GM18502 (cell line): ENCODE data around the gene TSGA10IP.

Source experiments
- ATAC-seq: cut with Tn5 transposase; IDR thresholded peaks from one replicate; pipeline ENCODE4 v1.9.1; 2021; ENCODE audit warnings: mild to moderate bottlenecking; ENCODE audit not compliant: unreplicated experiment, poor library complexity

The TSGA10IP gene

DNA sequence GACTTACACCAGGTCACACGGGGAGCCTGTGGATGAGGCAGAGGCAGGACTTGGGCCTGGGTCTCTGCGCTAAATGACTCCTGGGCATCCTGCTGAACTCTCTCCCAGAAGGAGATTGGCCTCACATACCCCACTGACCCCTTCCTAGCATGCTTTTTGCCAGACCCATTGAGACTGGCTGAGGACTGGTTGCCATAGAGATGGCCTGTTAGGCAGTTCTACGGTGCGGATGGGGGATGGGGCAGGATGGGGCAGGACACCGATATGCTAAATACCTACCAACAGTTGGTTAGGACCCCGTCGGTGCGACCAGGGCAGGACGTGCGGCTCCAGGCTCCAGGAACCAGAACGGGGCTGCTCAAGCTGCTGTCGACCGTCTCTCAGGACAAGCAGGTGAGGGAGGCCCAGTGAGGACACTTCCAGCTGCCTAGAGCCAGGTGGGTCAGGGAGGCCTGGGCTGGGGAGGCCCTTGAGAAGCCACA lies at the start of gene TSGA10IP:
TSGA10IP (plus strand) TSS at position 51 of the 482 bp plus-strand sequence; CDS start at position 247, 196 bp downstream.
- no peak for ATAC-seq

DNA sequence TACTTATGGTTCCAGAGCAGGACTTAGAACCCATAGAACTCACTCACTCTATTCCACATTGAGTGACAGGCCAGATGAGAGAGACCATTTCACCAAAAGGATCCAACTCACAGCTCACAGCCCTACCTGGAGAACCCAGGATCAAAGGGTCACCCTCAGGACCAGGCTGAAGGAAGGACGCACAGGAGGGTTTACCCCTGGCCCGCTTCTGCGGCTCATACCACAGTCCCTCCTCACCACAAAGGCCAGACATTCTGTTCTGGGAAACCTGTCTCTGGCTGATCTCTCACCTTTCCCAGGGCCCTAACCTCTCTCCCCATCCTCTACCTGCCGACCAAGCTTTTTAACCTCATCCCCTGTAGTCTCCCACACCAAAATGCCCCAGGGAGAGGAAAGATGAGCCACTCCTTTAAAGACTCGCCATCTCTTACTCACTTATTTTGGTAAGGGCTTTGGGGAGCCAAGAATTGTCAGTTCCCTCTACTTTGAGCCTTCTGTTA lies 49.7 kb upstream of the TSGA10IP start:
- no peak for ATAC-seq

DNA sequence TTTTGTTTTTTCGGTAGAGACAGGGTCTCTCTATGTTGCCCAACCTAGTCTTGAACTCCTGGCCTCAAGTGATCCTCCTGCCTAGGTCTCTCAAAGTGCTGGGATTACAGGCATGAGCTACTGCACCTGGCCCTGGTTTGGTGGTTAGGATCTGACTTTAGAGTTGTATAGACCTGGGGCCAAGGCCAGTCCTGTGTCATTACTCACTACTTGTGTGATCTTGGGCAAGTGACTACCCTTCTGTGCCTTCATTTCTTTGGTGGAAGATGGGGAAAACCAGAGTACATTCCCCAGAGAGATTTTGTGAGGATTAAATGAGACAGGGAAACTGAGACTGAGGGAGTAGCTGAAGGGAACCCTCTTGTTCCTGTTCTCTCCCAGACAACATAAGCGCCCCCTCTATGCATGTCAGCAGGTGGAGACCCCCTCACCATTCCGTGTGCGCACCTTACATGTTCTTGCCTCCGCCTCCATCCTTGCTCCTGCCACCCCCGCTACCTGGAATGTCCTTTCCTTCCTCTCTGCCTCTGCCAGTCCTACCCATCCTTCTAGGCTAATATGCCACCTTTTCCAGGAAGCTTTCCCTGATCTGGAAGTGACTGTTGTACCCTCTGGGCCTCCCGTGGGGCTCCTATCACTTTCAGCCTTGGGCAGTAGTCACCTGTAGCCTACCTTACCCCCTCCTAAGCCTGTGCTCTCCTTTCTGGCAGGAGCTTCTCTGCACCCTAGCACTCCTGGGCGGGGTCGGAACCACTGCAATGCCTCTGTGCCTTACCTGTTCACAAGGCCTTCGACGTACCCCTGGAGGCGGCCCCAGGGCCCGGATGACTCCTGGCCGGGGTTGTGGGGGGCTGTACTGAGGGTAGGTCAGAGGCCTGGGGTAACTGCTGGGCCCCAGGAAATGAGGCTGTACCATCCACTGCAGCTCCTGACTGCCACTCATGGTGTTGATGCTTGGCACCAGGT lies 49.0 kb upstream of the TSGA10IP start:
- ATAC-seq: no peak

DNA sequence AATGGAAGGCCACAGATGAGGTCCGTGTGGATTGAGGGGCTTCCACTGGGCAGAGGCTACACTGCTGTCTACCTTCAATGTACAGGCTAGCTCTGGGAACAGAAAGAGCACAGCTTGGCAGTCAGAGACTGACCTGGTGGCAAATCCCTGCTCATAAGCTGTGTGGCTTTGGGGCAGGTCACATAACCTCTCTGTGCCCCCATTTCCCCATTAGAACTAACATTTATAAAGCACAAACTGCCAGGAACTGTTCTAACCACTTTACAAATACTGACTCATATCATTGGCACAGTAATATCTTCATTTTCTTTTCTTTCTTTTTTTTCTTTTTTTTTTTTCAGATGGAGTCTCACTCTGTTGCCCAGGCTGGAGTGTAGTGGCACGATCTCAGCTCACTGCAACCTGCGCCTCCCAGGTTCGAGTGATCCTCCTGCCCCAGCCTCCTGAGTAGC lies 48.2 kb upstream of the TSGA10IP start:
- no peak for ATAC-seq

DNA sequence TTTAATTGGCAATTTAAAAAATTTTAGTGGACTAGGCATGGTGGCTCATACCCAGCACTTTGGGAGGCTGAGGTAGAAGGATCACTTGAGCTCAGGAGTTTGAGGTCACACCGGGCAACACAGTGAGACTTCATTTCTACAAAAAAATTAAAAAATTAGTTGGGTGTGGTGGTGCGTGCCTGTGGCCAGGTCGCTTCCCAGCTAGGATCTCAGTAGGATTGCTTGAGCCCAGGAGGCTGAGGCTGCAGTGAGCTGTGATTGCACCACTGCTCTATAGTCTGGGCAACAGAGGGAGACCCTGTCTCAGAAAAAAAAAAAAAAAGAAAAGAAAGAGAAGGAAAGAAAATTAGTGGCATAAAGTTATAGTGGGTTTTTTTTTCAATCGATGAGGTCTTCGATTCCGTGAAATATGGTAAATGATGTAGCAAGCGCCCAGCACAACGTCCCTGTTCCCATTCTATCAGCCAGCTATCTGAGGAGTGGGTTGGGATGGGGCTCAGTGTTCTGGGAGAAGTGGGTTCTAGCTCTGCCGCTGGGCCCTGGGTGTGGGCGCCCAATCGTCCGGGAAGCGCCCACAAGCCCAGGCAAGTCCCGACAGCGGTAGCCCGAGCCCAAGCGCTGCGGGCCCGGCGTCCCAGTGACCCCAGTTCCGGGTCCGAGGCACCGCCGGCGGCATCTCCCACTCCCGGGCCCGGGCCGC lies 46.5 kb upstream of the TSGA10IP start:
- ATAC-seq: no peak

DNA sequence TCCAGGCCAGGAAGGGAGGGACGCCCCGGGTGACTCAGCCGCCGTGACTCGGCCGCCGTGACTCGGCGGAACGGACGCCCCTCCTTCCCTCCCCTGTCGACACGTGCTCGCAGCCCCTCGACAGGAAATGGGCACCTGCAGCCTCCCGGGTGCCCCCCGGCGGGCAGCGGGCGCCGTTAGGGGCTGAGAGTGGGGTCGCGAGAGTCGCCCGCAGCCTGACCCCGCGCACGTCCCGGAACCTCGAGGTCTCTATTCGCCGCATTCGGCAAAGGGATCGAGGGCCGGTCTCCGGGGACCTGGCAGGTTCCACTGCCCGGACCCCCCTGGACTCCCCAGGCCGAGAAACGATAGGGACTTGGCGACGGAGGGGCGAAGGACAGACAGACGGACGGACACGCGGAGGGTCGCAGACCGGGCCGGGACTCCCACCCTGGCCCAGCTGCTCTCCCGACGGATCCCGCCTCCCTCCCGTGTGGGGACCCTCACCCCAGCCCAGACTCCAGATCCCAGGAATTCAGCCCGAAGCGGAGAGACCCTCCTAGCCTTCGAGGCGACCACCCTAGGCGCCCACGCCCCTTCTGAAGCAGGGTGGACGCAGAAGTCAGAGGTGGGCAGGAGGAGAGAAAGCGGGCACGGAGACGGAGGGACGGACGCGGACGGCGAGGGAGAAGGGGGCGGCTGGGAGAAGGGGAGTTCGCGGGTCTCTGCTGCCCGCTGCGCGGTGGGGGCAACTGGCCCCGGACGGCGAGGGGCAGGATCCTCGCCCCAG lies 45.7 kb upstream of the TSGA10IP start:
- no peak for ATAC-seq

DNA sequence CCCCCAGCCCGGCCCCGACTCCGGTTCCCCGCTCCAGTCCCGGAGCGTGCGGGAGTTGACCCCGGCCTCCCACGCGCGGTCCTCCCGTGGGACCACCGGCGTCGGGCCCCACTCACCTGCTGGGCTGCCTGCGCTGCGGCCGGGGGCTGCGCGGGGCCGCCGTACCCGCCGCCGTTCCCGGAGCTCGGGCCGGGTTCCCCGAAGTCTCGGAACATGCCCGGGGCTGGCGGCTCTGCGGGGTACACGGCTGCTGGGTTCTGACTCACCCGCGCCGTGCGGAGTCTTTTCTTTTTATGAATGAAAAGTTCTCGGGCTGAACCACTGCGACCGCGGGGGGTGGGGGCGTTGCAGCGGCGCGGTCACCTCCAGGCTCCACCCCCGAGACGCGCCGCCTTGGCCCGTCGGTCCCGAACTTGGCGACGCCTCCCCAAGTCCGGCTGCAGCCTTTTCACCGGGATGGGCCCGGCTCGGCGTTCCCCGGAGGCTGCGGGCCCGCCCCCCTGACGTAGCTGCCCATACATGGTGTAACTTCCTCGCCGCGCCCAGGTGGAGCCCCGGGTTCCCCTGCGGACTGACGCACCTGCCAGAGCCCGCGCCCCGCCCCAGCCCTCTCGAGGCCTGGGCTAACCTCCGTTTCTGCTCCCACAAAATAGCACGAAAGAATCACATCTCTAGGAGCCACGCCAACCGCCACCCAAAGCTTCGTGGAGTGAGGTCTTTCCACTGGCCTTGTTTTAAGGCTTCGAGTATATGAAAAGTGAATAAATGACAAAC lies 45.0 kb upstream of the TSGA10IP start, which contains the start of gene FOSL1:
FOSL1 (minus strand) TSS at position 264 of the 774 bp plus-strand sequence; CDS start at position 215, 49 bp downstream.
- peak; percentile 77 for ATAC-seq

DNA sequence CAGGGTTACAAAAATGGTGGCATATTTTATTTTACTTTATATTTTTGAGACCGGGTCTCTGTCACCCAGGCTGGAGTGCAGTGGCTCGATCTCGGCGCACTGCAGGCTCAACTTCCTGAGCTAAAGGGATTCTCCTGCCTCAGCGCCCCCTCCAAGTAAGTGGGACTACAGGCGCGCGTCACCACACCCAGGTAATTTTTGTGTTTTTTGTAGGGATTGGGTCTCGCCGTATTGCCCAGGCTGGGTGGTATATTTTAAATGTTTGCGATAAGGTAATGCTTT lies 44.4 kb upstream of the TSGA10IP start:
- no peak for ATAC-seq

DNA sequence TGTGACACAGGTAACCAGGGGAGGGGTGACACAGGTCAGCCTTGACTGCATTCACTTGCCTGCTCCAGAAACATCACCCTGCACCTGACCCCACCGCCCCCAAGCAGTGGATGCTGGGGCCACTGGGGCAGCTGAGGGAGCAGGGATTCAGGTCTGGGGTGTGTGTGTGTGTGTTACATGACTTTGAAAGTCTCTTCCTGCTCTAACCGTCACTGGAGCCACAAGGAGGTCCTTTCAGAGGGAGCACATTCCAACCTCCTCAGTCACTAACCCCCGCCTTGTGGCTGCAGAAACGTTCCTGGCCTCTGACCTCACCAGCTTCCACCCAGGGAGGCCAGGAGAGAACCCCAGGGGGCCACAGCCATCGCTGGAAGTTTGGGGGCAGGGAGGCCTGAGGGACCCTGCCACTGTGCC lies 42.2 kb upstream of the TSGA10IP start:
- ATAC-seq: no peak

DNA sequence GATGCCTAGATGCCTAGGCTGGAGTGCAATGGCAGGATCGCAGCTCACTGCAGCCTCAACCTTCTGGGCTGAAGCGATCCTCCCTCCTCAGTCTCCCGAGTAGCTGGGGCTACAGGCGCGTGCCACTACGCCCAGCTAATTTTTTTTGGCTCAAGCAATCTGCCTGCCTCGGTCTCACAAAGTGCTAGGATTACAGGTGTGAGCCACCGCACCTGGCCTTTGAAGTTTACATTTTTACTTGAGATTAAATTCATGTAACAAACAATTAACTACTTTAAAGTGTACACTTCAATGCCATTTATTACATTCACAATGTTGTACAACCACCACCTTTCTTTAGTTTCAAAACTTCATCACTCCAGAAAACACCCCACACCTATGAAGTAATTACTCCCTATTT lies 41.6 kb upstream of the TSGA10IP start:
- no peak for ATAC-seq

DNA sequence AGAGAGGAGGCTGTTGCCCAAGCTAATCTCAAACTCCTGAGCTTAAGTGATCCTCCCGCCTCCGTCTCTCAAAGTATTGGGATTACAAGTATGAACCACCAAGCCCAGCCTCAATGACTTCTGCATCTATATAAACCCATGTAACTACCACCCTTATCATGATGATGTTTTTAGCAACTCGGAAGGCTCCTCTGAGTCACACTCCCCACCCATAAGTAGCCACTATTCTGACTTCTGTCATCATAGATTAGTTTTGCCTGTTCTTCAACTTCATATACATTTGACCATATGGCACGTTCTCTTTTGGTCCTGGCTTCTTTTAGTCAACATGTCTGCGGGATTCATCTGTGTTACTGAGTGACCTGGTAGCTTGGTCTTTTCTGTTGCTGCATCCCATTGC lies 38.7 kb upstream of the TSGA10IP start:
- no peak for ATAC-seq

DNA sequence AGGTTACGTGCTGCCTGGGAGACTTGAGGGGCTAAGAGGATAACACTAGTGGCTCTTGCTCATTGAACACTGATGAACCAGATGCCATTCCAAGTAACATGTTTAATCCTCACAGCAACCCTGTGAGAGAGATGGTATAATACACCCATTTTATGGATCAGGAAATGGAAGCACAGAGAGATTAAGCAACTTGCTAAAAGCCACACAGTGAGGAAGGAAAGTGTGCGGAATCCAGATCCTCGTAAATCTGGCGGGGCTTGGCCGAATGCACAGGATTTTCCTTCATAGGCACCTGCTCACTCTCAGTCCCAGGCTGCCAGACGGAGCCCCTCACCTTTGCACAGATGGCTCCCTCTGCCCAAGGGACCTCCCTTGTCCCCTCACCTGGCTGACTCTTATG lies 37.4 kb upstream of the TSGA10IP start:
- ATAC-seq: no peak

DNA sequence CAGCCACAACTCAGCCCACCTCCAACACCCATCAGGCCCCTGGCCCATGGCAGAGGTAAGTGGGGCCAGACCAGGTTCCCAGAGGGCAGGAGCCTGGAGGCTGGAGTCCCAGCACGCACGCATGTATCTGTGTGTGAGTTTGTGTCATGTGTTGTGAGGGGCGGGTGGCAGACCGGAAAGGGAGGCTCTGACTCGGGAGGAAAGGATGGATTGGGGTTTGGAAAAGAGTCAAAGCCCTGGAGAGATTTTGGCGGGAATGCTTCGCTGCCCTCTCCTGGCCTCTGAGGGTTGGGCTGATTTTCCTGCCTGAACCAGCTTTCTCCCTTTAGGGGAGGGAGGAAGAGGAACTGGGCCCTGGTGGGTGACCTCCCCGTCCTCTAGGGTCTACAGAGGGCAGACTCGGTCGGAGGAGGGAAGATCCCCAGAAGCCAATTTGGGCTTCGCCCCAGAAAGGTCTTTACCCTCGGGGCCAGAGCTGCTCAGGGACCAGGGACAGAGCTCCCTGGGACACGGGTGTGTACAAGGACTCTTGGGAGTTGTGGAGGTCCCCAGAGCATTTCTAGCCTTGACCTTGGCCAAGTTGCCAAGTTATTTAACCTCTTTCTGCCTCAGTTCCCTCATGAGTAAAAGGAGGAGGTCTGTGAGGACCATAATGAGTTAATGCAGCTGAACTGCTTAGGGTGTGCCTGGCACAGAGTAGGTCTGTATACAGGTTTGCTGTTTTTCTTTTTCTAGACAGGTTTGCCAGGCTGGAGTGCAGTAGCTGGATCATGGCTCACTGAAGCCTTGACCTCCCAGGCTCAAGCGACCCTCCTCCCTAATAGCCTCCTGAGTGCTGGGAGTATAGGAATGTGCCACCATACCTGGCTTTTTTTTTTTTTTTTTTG lies 33.4 kb upstream of the TSGA10IP start:
- no peak for ATAC-seq

DNA sequence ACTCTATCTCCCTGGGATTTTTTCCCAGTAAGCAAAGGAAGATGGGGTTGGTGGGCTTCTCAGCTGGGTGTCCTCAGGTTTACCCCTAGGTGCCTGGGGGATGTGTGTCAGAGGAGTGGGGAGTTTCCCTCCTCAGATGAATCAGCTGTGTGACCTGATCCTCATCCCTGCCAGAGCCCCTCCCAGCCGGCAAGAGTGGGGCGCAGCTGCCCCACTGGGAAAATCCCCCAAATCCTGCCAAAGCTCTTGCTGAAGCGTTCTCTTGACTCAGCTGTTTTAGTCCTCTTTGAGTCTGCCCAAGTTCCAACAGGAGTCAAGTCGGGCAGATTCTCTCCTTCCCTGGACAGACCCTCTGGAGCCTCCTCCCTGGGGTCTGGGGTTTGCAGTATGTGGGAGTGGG lies 32.4 kb upstream of the TSGA10IP start:
- no peak for ATAC-seq

DNA sequence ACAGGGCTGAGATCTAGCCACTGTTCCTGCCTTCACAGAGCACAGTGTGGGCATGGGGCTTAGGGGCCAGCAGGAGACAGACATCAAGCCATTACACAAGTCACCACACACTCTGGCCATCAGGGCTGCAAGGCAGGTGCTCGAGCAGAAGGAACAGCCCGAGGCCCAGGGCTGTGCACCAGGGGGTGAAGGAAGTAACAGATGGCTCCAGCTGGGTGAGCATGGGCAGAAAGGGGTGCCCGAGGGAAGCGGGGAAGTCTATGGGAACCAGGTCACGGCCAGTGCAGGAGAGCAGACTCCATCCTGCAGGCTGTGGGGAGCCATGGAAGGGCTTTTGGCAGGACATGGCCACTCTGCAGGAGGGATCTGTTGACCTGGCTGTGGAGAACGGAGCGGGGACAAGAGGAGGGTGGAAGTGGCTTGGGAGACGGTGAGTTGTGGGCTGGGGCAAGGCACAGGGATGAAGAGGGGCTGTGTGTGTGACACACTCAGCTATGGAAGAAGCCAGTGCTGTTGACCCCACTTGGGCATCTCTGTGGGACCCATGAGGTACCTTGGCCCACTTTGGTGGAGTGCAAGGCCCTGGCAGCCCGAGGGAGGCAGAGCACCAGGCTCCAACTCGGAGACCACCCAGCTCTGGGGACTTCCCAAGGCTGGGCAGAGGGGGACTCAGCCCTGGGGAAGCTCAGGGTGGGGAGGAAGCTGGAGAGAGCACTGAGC lies 30.0 kb upstream of the TSGA10IP start:
- no peak for ATAC-seq

DNA sequence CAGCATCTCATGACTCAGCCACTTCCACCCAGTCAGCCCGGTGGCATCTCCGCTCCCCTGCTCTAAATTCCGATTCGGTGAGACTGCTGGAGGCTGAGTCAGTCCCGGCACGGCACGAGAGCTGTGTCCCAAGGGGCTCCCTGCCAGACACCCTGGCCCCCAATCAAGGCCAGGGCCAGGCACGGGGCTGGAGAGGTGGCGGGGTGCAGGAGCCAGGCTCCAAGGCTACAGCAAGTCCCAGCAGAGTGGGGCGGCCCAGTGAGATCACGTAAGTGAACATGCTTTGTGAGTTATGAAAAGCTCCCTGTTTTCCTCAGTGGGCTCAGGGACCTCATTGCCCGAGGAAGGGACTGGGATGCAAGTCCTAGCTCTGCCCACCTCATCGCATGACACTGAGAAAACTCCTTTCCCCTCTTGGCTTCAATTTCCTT lies 29.4 kb upstream of the TSGA10IP start:
- ATAC-seq: no peak

DNA sequence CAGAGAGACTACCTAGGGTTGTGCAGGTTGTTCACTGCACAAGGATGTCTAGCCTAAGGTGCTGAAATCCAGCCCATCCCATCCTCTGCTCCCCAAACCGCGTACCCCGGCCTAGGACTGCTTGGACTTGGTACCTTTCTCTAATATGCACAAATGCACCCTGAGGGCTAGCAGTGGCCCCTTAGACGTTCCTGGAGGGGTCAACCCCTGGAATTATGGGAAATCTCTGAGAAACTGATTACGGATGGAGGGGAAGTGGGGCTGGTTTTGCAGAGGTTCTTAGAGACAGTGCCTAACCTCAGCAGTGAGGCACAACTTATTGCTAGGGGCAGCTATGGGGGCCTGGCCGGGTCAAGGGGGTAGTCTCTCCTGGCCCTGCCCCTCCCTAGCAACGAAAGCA lies 28.9 kb upstream of the TSGA10IP start:
- ATAC-seq: no peak

DNA sequence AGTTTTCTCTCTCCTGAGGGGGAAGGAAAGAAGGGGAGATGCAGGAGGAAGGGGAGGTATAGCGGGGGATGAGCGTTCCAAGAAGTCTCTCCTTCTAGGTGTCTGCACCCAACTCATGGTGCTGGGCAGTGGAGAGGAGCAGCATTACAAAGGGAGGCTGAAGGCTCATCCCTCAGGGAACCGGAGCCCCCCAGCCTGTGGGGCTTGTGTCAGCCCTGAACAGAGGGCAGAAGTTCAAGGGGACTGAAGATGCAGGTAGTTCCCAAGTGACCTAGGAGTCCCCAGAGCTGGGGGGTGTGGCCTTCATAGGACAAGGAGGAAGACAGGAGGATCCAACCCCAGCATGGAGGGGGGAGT lies 28.2 kb upstream of the TSGA10IP start:
- ATAC-seq: no peak
